ENCODE data around the gene TRAPPC6A.

Gene TRAPPC6A

DNA sequence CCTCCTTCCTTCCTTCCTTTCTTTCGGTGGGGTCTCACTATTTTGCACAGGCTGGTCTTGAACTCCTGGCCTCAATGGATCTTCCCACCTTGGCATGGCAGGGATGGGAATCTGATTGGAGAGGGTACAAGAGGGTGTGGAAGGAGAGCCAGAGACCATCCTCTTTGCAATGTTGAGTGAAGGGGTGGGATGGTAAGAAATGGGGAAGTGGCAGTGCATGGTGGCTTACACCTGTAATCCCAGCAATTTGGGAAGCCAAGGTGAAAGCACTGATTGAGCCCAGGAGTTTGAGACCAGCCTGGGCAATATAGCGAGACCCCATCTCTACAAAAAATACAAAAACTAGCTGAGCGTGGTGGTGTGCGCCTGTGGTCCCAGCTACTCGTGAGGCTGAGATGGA is 6.1 kb upstream of the TRAPPC6A start:
- no peak for DNase-seq

DNA sequence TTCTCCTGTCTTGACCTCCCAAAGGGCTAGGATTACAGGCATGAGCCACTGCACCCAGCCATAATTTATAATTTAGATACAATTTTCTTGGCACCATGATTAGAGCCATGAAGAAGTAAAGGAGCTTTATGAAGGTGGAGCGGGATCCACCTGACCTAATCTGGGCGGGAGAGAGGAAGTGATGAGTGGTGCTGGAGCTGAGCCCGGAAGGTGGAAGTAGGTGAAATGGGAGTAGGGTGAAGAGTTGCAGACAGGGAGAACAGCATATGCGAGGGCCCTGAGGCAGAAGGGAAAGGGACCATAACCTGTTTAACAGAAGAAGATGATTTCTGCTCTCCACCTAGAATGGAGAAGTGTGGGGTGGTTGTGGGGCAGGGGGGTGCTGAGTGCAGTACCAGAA is 4.7 kb upstream of the TRAPPC6A start:
- no peak for DNase-seq

DNA sequence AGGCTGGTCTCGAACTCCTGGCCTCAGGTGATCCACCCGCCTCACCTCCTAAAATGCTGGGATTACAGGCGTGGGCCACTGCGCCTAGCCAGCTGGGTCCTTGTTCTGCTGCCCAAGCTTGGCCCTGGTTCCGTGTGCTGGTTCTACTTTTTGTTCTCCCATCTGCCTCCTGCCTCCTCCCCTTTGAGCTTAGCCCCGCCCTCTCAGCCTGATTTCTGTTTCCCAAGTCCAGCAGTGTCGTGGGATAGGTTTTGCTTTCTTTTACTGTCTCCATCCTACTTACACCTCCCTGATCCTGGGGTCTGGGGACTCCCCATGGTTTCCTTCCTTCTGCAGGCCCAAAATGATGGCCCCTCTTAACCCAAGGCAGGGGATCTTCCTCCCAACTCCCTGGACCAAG is 2.9 kb upstream of the TRAPPC6A start:
- no peak for DNase-seq

DNA sequence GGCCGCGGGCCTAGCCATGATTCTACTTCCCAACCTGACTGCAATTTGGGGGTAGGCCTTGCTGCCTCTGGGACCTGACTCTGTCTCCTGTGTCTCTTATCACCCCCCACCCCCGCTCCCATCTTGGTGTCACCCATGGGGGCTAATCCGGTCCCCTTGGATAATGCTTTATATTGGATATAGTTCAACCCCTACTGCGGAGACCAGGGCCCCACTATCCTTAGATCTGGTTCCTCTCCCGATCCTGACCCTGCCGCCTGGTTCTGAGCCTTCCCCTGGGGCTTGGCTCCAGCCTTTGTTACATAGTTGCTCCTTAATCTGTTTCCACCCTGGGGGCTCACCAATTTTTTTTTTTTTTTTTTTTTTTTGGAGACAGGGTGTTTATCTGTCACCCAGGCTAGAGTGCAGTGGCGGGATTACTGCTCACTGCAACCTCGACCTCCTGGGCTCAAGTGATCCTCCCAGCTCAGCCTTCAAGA is 1.9 kb upstream of the TRAPPC6A start:
- DNase-seq: no peak

DNA sequence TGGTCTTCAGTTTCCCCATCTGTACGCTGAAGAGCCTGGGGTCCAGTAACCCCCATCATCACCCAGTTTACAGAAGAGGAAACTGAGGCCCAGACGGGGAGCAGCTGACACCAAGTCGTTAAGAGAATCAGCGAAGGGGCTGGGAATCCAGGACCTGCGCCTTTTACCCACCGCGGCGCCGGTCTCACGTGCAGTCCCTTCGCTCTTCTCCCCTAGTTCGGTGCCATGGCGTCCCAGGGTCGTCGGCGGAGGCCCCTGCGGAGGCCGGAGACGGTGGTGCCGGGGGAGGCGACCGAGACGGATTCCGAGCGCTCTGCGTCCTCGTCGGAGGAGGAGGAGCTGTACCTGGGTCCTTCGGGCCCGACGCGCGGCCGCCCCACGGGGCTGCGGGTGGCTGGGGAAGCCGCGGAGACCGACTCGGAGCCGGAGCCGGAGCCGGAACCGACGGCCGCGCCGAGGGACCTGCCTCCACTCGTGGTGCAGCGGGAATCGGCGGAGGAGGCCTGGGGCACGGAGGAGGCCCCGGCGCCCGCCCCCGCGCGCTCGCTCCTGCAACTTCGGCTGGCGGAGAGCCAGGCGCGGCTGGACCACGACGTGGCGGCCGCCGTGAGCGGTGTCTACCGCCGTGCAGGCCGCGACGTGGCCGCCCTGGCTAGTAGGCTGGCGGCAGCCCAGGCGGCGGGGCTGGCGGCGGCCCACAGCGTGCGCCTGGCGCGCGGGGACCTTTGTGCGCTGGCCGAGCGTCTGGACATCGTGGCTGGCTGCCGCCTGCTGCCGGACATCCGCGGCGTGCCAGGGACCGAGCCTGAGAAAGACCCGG is 1.2 kb upstream of the TRAPPC6A start:
- DNase-seq: no peak

DNA sequence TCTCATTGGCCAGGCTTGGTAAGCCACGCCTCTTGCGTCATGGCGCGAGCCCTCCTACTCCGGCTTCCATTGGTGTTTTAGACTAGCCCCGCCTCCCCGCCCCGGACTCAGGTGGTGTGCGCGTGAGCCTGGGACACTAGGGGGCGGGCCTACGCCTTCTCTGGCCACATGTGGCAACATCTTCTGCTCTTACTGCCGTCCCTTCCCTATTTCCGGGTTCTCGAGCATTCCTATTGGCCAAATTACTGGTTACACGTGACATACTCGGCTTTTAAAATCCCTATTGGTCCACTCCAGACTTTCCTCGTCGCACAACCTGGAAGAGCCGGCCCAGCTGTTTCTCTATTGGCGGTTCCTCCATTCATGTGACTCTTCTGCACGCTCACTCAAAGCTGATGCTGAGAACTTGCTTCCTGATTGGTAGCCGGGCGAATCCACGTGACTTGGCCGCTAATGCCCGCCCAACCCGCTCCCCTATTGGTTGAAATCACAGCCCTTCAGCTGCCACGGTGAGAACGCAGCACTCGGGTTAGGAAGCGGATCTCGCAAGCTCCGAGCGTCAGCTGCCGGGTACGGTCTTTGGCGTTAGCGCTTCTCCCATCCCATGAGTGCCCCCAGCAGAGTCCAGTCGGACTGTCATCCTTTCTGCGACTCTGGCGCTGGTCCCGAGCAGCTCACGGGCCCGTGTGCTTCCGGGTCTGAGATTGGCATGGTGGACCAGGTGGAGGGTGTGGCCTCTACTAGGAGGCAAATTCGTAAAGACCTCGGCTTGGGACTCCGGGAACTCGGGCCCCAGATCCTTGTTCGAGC is 430 bp upstream of the TRAPPC6A start, which contains the start of gene BLOC1S3:
TSS of gene BLOC1S3 (plus strand) at position 523 of the 810 bp plus-strand sequence. CDS start 513 bp downstream, outside the sequence.
- peak; percentile 100 for DNase-seq

DNA sequence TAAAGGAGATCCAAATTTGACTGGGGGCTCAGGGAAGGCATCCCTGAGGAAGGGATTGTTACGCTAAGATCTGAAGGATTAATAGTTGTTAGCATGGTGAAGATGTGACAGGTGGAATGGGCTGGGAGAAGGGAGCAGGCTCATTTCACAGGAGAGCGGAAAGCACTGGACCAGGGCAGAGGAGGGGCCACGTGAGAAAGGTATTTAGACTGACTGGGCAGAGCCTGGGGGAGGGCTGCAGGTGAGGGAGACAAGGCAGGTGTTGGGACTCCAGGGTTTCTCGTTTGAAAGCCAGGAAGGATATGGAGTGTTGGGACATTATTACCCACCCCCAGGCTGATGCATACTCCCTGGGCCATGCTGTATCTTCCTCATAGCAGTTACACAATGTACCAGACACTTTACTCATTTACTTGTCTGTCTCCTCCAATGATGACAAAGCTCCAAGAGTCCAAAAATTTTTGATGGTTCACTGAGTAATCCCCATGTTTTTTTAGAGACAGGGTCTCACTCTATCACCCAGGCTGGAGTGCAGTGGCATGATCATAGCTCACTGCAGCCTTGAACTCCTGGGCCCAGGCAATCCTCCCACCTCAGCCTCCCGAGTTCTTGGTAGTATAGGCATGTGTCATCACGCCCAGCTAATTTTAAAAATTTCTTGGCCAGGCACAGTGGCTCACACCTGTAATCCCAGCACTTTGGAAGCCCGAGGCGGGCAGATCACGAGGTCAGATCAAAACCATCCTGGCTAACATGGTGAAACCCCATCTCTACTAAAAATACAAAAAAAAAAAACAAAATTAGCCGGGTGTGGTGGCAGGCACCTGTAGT is 2.3 kb downstream of the TRAPPC6A start:
- no peak for DNase-seq

DNA sequence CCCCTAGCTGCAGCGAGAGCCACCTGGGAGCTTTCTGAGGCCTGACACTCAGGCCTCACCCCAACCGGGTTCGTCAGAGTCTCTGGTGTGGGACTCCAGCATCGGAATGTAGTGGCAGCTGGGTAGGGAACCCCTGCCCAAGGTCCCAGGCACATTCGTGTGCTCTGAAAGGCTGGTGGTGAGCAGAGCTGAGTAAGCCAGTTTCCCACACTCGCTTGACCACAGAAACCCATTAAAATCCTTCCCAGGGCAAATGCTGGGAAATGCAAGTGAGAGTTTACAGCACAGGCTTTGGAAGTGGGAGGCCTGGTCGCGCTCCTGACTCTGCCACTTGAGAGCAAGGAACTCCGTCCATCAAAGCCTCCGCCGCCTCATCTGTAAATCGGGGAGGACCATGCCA is 4.2 kb downstream of the TRAPPC6A start:
- no peak for DNase-seq

DNA sequence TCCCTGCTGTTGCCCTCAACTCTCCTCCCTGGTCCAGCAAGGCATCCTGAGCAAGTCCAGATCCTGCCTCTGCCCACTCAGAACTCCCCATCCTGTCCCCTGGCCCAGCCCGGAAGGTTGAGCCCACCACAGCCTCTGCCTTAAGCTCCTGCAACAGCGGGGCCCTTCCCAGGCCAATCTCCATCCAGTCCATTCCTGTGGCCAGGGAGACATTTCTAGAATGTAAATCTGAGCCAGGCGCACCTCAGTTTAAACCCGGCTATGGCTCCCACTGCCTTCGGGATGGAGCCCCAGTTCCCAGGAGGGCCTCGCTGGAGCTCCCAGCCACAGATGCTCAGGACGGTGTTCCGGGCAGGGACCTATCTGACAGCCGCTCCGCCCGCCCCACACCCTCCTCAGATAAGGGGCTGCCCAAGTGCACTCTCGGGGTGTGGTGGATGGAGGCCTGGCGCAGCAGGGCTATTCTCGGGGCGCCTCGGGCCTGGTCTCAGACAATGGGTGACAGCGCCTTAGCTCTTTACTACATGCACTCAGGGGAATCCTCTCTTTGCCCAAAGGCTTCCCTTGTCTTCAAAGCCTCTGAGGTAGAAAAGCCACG is 5.3 kb downstream of the TRAPPC6A start:
- DNase-seq: no peak

DNA sequence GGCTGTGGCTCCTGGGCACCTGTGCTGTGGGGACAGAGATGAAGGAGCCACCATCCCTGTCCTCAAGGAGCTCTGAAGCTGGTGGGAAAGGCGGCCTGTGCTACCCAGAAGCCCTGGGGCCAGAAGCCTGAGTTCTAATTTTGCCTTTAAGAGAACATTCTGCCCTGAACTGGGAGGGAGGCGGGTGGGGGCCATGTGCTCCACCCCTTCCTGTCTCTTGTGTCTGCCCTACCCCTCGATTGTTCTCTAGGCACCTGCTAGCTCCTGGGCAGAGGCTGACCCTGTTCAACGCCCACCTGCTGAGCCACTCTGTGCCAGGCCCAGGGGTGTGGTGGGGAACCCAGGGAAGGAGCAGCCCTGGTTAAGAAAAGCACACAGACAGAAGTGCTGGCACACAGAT is 5.9 kb downstream of the TRAPPC6A start:
- DNase-seq: no peak

DNA sequence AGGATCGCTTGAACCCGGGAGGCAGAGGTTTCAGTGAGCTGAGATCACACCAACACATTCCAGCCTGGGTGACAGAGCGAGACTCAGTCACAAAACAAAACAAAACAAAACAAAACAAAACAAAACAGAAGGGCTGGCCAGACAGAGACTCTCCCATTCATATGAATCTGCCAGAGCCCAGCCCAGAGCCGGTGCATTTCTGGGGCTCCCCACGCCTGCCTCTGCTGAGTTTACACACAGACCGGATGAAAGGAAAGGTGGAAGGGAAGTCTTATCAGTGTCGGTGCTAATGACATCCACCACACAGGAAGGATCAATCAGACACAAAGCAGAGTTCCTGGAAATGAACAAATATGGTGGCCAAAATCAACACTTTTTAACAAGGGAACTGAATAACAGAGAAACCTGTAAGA is 6.8 kb downstream of the TRAPPC6A start:
- no peak for DNase-seq

DNA sequence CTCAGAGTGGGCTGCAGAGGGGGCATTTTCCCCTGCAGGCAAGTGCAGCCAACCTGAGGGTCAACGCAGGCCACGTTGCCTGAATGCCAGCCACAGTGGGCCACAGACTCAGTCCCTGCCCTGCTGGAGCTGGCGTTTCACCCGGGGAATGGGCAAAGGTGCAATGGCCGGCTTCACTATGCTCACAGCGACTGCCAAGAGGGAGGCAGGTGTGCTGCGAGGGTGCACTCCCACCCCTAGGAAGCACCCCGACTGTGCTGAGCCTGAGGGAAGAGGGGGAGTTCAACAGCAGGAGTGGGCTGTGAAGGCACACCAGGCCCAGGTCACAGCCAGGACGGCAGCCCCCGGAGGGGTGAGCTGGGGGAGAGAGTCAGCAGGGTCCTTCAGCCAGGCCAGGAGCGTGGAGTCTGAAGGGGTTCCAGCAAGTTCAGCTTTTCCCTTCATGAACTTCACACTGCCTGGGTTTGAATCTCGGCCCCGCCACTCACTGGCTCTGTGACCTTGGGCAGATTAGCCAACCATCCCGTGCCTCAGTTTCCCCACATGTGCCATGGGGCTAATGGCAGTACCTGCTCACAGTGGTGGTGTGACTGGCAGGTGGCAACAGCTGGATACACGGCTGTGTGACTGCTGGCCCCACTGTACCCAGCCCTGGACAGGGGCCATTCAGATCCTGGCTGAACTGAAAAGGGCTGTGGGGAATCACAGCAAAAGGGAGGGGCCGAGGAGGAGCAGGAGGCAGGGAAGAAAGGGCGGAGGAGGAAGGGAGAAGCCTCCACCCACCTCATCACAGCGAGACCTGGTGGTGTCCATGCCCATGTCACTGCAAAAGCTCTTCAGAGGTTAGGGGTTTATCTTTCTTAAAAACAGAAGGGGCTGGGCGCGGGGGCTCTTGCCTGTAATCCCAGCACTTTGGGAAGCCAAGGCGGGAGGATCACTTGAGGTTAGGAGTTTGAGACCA is 7.6 kb downstream of the TRAPPC6A start:
- no peak for DNase-seq

DNA sequence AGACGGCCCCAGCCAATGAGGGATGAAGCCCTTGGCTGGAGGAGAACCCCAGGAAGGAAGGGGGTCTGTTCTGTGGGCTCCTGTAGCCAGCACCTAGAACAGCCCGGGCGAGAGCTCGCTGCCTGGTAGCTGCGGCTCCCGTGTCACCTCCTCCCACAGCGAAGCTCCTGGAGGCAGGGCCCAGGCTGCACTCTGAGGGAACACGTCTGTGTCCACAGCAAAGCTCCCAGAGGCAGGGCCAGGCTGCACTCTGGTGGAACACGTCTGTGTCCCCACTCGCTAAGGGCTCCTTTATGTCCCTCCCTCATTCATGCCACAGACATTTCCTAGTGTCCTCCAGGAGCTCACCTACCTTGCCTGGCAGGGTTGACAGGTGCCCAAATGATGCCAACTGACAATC is 8.4 kb downstream of the TRAPPC6A start:
- no peak for DNase-seq

DNA sequence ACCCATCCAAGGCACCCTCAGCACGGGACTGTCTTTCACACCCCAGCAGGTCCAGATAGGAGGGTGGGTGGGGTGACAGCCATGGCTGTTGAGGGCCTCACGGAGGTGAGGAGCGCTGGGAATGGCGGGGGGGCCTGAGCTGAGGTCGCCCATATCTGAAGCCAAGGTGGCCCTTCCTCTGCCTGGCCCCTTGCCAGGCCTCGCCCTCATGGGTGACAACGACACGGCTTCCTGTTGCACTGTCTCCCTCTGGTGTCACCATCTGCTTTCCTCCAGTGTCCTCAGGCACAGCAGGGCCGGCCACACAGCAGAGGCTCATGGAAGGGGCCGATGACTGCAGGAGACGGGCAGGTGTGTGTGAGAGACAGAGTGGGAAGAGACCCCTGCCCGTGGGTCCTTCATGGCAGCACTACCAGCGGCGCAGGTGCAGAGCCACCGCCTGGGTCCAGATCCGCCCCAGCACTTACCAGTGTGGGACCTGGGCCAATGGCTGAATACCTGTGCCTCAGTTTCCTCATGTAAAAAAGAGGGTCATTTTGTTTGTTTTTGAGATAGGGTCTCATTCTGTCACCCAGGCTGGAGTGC is 9.2 kb downstream of the TRAPPC6A start:
- no peak for DNase-seq

DNA sequence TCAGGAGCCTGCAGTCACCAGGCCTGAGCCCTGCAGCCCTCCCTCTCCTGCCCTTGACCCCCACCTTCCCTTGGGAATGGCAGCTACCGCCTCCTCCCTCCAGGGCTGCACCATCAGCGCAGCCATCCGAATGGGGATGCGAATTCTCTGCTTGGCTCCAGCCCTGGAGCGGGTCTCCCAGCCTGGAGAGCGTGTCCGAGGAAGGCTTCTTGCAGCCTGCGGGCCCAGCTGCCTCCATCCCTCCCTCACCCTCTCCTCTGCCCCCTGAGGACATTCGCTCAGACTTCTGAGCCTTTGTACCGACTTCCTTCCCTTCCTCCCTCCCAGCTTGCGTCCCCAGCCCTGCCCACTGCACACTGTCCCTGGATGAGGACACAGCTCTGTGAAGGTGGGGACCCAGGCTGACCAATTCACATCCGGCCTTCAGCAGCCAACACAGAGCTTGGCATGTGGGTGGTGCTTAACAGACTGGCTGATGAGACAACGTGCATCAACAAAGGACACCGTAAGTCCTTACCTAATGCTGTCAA is 11.2 kb downstream of the TRAPPC6A start:
- no peak for DNase-seq

DNA sequence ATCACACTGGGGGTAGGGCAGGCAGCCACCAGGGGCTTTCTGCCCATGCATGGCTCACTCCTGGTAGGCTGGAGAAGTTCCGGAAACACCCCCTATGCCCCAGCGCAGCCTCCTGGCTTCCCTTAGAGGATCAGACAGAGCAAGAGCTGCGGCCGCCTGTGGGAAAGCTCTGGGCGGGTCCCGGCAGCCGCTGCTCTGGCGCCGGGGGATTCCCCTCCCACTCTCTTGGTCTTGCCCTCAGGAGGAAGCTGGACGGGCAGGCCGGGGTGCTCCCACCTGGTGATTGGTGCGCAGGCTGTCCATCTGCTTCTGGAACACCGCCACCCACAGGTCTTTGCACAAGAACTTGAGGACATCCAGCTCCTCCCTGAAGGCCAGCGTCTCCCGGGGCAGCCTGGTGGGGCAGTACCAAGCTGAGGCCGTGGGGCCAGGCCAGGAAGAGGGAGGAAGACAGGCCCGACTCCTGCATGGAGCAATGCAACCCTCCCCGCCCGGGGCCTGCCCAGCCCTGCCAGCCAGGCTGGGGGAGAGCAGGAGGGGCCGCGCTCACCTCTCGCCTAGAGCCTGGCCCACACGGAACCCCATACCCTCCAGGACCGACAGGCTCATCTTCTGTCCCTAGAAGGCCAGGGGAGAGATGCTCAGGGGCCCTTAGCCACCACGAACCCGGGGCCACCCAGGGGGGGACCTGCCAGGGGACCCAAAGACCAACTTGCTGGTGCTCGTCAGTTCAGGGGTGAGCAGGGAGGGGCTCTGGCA is 13.3 kb downstream of the TRAPPC6A start:
- DNase-seq: no peak

DNA sequence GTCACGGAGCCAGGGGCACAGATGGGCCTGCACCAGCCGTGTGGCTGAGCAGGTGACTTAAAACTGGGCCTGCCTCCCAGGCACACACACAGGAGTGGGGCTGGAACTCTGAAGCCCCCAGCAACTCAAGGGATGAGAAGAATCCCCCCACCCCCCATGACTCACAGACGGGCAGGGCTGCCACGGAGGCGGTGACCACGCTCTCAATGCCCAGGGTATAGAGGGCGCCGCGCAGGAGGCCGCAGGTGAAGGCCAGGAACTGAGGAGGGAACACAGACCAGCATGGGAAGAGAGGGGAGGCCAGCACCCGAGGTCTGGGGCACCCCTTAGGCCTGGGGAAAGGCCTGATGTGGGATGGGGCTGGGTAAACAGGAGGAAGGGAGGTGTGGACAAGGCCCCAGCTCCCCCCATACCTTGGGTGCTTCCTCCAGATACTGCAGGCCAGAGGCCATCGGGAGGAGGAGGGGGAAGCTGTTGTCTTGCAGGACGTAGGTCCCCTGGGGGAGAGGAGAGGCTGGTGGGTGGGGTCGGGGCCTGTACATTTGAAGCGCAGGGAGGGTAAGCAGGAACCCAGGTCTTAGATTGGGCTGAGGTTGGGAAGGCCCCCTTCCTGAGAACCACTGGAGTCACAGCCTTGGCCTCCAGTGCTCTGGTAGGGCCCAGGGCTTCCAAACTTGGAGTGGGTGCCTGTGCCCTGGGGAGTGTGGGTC is 14.1 kb downstream of the TRAPPC6A start:
- no peak for DNase-seq

DNA sequence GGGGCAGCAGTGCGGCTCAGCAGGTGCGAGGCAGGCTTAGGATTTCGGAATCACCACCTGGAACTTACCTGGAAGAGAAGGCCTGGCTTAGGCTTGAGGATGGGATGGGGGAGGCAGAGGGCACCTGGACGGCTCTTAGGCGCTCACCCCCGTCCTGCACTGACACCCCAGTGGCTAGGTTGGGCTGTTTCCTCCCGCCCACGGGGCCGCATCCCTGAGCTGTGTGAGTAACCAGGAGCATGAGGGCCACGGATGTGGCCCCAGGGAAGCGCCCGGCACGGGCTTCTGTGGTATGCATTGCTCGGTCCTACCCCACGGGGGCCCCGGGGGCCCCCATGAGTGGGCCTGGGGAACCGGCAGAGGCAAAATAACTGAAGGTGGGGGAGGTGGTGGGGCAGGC is 14.9 kb downstream of the TRAPPC6A start:
- no peak for DNase-seq

DNA sequence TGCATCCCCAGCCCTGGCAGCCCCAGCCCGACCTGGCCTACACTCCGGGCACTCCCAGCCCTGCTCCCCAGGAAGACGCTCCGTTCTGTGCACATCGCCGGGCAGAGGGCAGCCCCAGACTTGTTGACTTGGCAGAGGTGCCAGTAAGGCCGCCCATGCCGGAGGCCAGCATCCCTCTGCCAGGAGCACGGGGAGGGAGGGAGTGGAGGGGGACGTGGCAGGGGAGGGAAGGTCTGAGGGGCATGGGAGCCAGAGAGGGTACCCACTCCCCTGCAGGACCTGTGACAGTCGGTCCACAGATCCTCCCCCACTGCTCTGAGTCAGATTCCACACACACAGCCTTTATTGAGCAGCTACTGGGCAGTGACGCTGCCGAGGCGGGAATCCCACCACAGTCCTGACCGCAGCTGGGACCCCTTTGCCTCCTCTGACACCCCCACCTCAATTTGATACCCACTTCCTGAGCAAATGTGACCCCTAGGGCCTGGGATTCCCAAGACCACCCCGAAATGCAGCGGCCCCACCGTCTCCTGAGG is 15.4 kb downstream of the TRAPPC6A start:
- DNase-seq: no peak
